ENCODE results near the gene SKIC2.
"Not testable (repeated sequence)": the region's sequence is repeated elsewhere in the genome, so short reads cannot be mapped to it uniquely, and the experiment has no call there.

Gene SKIC2

GRCh38 chr6:32003301-32003700, 44.3 kb downstream of the SKIC2 start:
- DNase-seq (ENCODE audit: low spot score) = not testable (repeated sequence)
- peak; percentile 61 for FAIRE-seq

- not testable (repeated sequence) for FAIRE-seq; DNase-seq (ENCODE audit: low spot score)
Measured at GRCh38 chr6:32004393-32004792, 45.4 kb downstream of the SKIC2 start.

GRCh38 chr6:32004864-32005537, 46.0 kb downstream of the SKIC2 start:
- DNase-seq (ENCODE audit: low spot score); FAIRE-seq: not testable (repeated sequence)

GRCh38 chr6:32005538-32005880, 46.5 kb downstream of the SKIC2 start:
- FAIRE-seq; DNase-seq (ENCODE audit: low spot score): not testable (repeated sequence)

GRCh38 chr6:32005991-32006529, 47.1 kb downstream of the SKIC2 start:
- DNase-seq (ENCODE audit: low spot score); FAIRE-seq: not testable (repeated sequence)

GRCh38 chr6:32007086-32007485, 48.1 kb downstream of the SKIC2 start:
- FAIRE-seq; DNase-seq (ENCODE audit: low spot score): not testable (repeated sequence)

GRCh38 chr6:32008037-32008436, 49.1 kb downstream of the SKIC2 start:
- FAIRE-seq; DNase-seq (ENCODE audit: low spot score): not testable (repeated sequence)

GRCh38 chr6:32008616-32009015, 49.6 kb downstream of the SKIC2 start:
- FAIRE-seq; DNase-seq (ENCODE audit: low spot score): not testable (repeated sequence)

- DNase-seq (ENCODE audit: low spot score); FAIRE-seq: not testable (repeated sequence)
Measured at GRCh38 chr6:32009537-32009936, 50.6 kb downstream of the SKIC2 start.

GRCh38 chr6:32010856-32011530, 52.0 kb downstream of the SKIC2 start:
- not testable (repeated sequence) for FAIRE-seq

GRCh38 chr6:32012941-32013617, 54.1 kb downstream of the SKIC2 start:
- DNase-seq (ENCODE audit: low spot score); FAIRE-seq: not testable (repeated sequence)

More at GRCh38 chr6:32010856-32011530, 52.0 kb downstream of the SKIC2 start:
- DNase-seq (ENCODE audit: low spot score) = not testable (repeated sequence)

- not testable (repeated sequence) for FAIRE-seq
Measured at GRCh38 chr6:32013738-32014137, 54.8 kb downstream of the SKIC2 start.

GRCh38 chr6:32014547-32014946, 55.6 kb downstream of the SKIC2 start, which contains the start of gene C4B:
Gene C4B, plus strand, starts transcription at chr6:32014795. Its CDS starts 51 bp downstream, at chr6:32014846.
- DNase-seq (ENCODE audit: low spot score); FAIRE-seq: not testable (repeated sequence)

More at GRCh38 chr6:32013738-32014137, 54.8 kb downstream of the SKIC2 start:
- not testable (repeated sequence) for DNase-seq (ENCODE audit: low spot score)

Data from urothelium cell line (cell line).